NCI-H510A (cell line): ENCODE results near the gene ARL10.

Experiments
- DNase-seq: peaks from one replicate; lab custom pipeline; 2025; lab: John Stamatoyannopoulos, UW

The ARL10 gene

DNA sequence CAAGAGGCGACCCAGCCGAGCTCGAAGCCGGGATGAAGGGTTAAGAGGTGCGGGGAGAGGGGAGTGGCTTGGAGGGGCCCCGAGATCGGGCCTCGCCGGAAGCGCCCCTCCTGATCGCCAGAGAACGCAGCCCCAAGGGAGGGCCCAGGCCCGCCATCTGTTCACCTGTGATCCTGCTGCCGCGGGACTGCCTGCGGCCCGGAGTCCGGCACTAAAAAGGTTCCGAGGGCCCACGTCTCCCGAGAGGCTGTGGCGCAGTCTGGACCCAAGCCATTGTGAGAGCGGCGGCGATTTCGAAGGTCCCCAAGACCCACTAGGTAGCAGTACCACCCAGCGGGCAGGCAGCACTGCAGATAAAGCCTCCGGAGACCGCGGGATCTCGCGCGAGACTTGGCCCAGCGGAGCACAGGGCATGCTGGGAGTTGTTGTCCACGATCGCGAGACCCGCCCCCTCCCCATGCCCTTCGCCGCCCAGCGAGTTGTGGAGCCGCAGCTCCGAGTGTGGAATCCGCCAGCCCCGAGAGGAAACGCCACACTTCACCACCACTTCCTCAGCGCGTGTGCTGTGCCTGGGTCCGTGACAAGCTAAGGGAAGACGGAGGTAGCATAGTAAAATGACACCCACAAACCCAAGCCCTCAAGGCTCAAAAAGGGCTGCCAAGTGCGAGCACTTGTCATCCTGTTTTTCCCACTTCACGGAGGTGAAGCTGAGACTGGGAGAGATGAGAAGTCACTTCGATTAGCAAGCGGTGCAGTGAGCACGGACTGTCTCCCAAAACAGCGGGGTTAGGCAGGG lies 3.7 kb upstream of the ARL10 start, which contains the start of gene KIAA1191:
Gene KIAA1191 (minus strand): TSS at position 328 of the 796 bp plus-strand sequence. CDS start 2,256 bp downstream, outside the sequence.
- peak; percentile 65 for DNase-seq

DNA sequence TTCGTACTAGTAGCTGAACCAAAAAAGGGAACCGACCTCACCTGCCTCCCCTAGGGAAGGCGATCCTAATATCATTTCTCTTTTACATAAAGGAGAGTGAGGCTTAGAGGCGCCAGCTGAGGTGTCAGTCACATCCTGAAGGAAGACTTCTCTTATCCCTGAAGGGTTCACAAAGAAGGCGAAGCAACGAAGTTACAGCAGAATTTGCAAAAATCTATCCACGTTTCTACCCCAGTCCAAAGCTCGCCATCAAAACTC lies 3.1 kb upstream of the ARL10 start:
- no peak for DNase-seq

DNA sequence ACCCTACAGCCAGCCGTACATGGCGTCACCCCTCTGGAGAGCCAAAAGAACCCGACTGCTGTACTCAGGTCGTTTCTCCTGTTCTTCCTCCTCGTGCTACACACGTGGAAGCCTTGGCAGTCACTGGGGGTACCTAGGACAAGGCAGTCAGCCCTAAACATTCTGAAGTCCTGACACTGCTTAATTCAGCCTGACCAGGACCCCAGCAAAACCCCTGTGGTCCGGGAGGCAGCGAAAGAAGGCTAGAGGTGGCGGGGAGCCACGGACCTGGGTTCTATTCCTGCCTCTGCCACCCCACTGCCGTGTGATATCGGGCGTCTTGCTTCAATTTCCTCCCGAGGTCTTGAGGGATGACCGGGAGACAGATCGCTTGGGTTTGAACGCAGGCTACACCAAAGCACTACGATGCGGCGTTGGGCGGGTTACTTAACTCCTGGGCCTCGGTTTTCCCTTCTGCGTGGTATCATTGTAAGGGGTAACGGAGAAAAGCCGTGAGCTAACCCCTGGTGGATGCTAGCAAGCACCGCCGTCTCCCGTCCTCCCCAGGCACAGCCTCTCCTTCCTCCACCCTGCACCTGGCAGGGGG lies 429 bp upstream of the ARL10 start:
- no peak for DNase-seq

DNA sequence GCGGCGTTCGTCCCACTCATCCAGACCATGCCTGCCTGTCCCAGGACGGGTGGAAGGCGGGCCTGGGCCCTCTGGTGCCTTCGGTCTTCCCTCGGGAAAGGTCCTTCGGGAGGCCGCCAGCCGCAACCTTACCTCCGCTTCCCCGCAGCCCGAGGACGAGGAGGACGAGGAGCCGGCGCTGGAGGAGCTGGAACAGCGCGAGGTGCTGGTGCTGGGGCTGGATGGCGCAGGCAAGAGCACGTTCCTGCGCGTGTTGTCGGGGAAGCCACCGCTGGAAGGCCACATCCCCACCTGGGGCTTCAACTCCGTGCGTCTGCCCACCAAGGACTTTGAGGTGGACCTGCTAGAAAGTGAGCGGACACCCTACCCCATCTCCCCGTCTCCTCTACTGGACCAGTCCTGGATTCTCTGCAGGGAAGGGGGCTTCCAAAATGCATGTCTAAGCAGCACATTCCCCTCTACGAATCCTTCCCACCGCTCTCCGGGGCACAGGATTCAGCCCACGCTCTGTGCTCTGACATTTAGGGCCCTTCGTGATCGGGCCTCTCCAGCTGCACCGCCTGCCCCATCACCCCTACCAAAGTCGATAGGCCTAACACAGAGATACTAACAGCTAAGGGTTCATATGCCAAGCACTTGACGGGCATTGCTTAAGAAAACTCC lies 1.1 kb downstream of the ARL10 start:
- DNase-seq = no peak

DNA sequence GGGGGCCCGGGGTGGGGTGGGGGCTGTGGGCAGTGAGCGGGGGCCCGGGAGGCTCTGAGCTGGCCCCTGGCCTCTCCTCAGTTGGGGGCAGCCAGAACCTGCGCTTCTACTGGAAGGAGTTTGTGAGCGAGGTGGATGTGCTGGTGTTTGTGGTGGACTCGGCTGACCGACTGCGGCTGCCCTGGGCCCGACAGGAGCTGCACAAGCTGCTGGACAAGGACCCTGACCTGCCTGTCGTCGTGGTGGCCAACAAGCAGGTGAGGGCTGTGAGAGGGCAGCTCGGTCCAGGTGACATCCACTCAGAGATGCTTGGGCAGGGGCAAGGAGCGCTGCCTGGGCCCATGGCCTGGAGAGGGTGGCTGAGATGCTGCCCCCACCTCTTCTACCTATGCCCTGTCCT lies 3.4 kb downstream of the ARL10 start:
- no peak for DNase-seq

DNA sequence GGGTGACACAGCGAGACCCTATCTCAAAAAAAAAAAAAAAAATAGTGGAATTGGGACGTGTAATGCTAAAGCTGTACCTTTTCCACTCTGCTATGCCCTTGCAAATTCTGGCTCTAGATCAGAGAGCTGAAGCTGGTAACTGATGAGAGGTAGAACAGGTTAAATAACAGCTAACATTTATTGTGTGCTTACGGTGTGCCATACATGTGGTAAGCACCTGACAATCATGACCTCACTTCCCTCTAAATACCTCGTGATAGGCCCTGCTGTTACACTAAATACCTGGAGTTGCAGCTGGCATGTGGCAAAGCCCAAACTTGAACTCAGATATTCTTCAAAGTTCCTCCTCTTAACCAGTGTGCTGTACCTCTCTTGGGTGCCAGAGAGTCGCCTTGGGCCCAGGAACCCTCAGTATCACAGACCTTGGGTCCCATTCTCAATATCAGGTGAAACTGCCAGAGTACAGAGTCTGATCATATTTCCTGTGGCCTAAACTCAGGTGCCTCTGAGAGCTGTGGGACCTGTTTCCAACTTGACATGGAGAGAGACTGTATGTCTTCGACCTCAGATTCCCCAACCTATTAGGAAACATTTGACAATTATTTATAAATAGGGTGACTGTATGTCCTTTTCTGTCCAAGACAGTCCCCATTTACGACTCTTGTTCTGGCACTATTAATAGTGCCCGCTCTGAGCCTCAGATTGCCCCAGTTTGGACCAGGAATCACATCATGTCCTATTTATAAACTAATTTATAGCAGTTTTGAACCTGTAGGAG lies 4.8 kb downstream of the ARL10 start:
- DNase-seq = no peak

DNA sequence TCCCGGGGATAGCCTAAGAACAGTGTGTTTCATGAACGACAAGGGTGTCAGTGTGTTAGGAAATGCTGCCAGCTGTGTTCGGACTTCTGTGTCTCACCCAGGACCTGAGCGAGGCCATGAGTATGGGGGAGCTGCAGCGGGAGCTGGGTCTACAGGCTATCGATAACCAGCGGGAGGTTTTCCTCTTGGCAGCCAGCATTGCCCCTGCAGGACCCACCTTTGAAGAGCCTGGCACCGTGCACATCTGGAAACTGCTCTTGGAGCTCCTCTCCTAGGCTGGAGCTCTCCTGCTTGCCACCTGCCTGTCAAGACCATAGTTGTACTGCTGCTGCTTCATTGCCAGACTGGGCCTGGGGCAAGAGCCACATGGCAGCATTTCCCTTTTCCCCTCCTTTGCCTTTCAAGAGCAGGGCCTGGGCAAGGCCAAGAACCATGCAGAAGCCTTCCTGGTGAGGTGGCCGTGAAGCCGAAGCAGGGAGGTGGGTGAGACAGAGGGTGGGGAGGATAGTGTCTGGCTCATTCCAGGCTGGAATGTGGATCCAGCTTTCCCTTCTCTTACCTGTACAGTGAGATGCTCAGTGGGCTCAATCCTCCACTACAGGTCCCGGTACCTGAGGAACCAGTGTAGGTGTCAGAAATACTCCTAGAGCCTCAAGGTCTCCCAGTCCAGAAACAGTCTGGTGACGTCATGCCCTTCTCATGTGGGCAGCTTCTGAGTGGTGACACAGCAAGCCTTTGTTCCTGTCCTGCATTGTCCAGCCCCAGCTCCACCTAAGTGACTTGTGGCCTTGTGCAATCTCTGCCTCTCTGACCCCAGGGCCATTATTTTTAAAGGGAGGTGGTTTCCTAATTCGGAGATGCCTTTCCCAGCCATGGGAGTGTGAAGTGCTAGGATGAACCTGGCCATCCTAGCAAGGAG lies 6.6 kb downstream of the ARL10 start:
- DNase-seq = no peak

DNA sequence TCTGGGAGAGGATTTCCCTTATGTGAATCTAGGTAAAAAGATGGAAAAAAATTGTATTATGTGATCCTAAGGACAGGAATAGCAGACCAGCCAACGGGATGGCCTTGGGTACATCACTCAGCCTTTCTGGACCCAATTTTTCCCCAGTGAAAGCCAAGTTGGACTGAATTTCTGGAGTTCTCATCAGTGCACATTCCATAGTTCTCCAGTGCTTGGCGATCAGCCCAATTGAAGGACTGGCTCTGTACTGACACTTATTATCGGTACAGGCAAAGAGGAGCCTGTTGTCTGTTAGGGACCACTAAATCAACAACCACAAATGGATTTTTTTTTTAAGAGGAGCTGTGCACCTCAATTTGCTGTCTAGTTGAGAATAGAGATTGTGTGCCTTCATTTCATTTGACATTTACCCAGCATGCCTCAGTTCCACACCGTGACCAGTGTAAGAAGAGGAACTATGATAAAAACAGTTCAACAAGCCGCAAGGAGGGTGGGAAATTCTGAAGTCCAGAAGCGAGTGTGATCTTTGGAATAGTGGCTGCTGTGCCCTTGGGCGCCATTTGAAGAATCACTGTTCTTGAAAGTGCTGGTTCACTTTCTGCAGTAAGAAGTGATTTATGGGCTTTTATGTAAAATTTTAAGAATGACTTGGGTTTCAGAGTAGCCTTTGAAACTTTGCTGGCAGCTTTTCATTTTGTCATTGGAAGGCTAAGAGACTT lies 8.0 kb downstream of the ARL10 start:
- DNase-seq = no peak

DNA sequence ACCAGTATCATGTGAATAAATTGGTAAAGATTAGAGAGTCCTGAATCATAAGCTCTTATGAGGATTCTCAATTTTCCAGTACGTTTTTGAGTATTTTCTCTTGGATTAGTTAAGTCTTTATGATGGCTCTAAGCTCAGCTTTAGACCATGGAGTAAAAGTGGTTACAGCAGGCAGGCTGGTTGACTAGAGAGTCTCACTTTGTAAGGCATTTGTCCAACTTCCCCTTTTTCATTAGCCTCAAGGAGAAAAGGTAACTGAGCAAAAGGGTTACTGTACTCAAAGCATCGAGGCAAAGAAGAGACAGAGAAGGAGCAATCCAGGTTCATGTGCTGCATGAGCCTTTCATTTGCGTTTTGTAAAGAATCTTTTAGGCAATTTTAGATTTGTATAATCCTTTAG lies 14.6 kb downstream of the ARL10 start:
- no peak for DNase-seq

DNA sequence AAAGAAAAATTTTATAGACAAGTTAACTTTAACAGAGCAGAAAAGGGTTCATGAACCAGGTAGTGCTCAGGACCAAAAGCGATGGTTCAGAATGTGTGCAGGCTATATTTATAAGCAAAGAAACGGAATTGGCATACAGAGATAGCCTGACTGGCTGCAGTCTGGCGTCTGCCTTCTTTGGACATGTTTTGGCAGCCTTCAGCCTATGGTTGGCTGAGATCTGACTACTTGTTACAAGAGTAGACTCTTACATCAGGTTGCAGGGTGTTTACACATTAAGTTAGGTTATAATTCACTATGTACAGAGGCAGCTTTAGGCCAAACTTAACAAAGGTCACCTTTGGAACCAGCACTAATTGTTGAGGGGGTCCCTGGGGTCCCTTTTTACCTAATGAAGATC lies 16.1 kb downstream of the ARL10 start:
- DNase-seq = no peak

DNA sequence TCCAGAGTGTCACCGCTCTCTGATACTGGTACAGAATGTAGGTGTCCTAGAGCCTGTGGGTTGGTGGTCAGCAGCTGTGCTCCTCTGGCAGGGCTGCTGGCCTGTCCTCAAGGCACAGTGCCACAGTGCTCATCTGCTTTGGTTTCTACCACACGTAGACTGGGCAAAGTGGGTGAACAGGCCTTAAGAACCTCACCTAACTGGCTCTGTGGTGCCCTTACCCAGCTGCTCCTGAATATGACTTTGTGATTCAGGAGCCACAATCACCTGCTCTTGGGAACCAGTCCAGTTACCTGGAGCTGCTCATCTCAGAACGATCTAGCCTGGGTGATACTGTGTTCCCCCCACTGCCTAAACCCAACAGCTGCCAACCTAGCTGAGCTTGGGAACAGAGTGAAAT lies 16.7 kb downstream of the ARL10 start:
- DNase-seq = no peak

DNA sequence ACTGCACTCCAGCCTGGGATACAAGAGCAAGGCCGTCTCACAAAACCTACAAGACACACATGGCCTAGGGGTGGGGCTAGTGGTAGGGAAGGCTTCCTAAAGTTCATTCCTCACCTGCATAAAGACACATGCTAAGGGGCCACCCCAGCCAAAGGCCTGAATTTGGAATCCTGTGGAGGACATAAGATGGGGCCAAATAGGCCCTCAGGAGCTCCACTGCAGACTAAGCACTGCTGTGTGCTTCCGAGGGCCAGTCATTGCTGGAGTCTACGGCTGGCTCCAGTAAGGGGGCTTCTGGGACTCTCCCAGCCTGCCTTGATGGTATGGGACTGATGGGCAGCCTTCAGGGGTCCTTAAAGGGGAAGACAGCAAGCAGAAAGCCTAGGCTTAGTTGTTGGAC lies 17.4 kb downstream of the ARL10 start:
- no peak for DNase-seq

DNA sequence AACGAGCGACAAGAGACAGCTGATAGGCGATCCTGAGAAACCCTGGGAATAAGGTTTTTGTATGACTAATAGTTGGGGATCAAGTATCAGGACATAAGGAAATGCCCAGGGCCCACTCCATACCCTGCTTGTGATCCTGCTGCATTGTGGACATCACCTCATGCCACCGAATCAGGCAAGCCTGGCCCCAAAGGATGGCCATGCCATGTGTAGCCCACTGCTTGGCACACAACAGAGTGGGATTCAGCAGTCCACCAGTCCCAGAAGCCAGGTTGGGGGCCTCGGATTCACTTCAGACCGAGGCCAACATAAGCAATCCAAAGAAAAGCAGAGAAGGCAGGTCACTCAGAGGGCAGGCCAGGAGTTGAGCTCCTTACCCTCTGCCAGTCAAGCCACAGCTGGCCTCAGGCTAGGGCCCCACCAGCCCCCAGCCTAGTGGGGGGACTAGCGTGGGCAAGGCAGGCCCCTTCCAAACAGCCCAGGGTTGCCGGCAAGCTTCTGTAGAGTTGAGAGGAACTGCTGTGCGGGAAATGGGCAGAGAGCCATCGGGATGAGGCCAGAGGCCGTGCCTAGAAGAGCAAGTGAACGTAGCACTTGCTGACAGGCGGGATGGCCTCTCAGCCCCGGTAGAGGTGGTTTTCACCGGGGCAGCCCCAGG lies 18.1 kb downstream of the ARL10 start:
- no peak for DNase-seq

DNA sequence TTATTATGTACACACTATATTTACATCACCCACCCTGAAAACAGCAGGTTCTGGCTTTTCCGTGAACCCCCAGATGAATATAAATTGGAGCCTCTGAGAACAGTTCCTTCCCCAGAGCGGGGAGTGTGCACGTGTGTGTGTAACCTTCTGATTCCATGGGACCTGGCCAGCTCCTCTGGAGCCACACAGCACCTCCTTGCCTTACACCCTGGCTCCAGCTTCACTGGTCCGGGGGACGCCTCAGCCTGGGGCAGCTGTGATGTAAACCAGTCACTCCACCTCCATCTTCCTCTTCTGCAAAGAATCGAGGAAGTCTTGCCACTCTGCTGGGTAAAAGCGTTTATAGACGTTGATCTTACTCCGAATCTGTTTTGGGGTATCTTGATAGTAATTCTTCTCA lies 18.7 kb downstream of the ARL10 start:
- DNase-seq = no peak

DNA sequence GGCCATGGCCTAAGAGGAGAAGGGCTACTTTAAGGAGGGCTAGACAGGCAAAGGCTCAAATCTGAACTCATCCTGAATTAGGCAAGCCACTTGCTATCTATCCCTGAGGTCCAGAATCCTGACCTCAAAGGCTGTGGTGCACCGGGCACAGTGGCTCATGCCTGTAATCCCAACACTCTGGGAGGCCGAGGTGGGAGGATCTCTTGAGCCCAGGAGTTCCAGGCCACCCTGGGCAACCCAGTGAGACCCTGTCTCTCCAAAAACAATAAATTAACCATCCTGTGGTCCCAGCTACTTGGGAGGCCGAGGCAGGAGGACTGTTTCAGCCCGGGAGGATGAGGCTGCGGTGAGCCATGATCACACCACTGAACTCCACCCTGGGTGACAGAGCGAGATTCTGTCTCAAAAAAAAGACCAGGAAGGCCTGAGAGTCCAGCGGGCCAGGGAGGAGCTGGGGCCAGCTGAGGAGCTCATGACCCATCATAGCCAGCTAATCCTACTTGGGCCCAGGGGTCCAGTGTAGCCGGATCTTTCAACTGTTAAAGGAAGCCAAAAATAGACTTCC lies 19.2 kb downstream of the ARL10 start:
- DNase-seq = no peak

DNA sequence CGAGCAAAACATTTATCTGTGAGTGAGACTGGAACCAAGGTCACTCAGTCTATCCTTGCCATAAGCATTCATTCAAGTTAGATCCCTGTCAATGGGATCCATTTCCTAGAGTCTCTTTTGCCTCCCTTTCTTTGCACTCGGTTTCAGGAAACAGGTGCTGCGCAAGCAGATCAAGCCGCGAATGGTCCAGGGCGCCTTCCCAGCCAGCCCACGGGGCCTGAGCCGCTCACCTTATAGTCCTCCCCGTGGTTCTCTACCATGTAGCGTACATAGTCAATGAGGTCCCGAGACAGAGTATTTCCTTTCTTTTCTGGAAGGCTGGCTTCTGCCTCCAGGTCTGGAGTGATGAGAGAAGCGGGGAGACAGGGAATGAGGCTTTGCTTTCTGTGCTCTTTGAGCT lies 19.7 kb downstream of the ARL10 start:
- DNase-seq = no peak

DNA sequence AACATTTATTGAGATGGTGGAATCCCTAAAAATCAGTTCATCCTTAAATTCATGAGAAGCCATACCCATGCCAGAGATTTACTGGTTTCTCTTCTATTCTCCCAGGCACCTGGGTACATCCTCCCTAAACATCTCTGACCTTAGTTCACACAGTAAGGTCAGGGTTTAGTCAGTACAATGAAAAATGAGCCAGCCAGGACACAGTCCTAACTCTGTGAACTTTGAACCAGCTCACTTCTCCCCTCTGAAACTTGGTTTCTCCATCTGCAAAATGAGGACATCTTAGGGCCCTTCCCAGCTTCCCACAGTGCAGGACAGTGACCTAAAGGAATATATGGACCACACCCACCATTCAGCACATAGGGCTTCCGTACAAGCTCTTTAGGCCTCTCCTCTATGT lies 21.2 kb downstream of the ARL10 start:
- no peak for DNase-seq

DNA sequence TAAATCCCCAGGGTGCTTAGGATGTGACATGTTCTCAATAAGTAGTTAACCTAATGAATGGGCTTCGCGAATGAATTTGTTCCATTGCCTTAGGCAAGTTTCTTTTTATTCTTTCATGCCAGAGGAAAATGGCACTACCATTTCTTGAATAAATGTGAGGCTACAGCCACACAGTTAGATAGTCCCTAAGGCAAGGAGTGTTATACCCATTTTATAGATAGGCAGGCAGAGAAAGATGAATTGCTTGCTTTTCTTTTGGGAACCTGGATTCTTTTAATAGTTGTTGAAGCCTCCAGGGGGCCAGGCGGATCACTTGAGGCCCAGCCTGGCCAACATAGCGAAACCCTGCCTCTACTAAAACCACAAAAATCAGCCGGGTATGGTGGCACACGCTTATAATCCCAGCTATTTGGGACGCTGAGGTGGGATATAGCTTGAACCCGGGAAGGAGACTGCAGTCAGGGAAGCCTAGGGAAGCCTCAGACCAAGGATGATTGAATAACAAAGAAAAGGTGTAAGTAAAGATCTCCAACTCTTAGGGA lies 22.2 kb downstream of the ARL10 start:
- DNase-seq = no peak

DNA sequence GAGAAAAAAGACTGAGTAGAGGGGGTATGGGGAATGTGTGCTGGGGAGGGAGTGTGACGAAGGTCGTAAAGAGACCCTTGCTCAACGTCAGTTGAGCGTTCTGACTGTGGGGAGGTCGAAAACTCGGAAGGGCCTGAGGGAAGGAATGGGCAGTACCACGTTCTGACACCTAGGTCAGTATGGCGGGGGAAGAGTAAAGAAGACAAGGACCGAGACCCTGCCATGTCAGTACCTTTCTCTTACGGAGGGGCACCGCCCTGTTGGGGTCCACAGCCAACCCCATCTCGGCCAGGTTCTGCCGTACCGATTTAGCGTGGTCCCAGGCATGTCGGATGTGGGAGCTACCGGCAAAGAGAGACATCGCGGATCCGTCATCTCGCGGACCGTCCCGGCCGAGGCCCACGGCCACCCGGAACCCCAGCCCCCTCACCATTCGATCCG lies 22.7 kb downstream of the ARL10 start:
- DNase-seq = no peak
